ENCODE data around the gene CWC15.

CWC15 gene

DNA sequence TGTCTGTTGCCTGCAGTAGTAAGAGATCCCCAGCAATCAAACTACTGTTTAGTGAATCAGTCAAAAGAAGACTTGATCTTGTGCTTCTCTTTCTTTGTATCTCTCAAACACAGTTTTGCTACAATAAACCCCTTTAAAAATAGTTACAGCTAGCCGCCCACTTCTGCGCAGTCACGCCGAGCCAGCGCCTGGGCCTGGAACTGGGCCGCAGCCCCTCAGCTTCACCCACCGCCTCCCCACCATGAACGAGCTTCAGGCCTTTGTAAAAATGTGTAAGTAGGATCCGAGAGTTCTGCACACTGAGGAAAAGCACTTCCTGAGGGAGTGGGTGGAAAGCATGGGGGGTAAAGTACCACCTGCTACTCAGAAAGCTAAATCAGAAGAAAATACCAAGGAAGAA is 60.5 kb downstream of the CWC15 start:
- DNase-seq, result no peak

Measured in CD4-positive, alpha-beta T cell treated with Interleukin-4 for 1 hour (primary cell).